ENCODE measurements around the gene NAT9. TPM values are rescaled to one million over a fixed set of nuclear protein-coding genes. Genes with fewer than 3 reads are reported as not detected.

Gene NAT9
- polyA plus RNA-seq, 2 of the 4 experiments (the other 2 are of a cell fraction): 43.4 to 71.4 TPM

- TF ChIP-seq ZC3H11A (IDR thresholded peaks at IDR 0.05): no peak
These were observed 29.8 kb downstream of the NAT9 start (continued) for GRCh38 chr17:74746376-74746775.

- H3K27ac ChIP-seq: no peak overlapping the region
These were observed 30.5 kb downstream of the NAT9 start for GRCh38 chr17:74745548-74746177.

DNA sequence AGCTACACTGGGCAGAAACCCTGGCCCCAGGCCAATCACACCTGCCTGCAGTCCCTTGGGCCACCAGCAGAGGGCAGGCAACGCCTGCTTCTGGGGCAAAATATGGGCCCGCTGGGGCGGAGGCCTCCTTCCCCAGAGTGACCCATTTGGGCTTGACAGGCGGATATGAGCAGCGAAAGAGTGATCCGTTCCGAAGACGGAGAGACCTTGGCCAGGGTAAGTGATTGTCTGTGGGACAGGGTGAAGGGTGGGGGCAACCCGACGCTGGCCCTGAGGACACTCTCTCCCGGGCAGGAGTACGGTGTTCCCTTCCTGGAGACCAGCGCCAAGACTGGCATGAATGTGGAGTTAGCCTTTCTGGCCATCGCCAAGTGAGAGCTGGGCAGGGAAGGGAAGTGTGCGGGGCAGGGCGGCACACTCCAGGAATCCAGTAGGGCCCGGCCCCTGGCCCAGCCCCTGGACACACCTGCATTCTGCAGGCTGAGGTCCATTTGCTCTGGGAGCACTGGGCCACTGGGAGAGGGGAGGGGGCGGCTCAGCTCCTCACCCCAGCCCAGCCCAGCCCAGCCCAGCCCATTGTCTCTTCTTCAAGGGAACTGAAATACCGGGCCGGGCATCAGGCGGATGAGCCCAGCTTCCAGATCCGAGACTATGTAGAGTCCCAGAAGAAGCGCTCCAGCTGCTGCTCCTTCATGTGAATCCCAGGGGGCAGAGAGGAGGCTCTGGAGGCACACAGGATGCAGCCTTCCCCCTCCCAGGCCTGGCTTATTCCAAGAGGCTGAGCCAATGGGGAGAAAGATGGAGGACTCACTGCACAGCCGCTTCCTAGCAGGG is 31.2 kb downstream of the NAT9 start:
- FAIRE-seq (no peak), ATAC-seq (peak; percentile 2 to 41; a peak in 3 of 6 replicates), DNase-seq (ENCODE audit: low read depth in 1 of 2, low spot score in 1 of 2) (peak; percentile 70 to 91)
- Histone ChIP-seq H3K4me3 (no peak overlapping the region), H3K9me3 (no peaks in the 10 kb centered on the region), H3K4me1 (peaks cover 18% of the 10 kb centered on the region), H3K4me2 (peak overlapping the region; percentile 33; the same call in 1 of the 3 replicates), H3K27ac (no peak overlapping the region)
- WGBS (ENCODE audit: missing lambda C conversion rate): 54% methylated on average over 24 of the region's 24 CpGs
- CTCF ChIA-PET: interaction anchor here (0.5 to 21.5 kb wide), 43 partner anchors 8 to 1997 kb away, joined by 3 to 705 read pairs (median 4); partner anchors contain the start of genes CD300LF, NAT9 and RAB37
- POLR2A ChIA-PET: interaction anchor here (0.5 to 1.1 kb wide), 4 partner anchors 9 to 1110 kb away, joined by 3 read pairs; partner anchors contain the start of genes NAT9 and WBP2
- no peak for TF ChIP-seq HDAC2 (IDR thresholded peaks at IDR 0.05)
- no peak for TF ChIP-seq ZSCAN20 (CRISPR knock-in tag; IDR thresholded peaks at IDR 0.05)
- TF ChIP-seq, protein P1, sequence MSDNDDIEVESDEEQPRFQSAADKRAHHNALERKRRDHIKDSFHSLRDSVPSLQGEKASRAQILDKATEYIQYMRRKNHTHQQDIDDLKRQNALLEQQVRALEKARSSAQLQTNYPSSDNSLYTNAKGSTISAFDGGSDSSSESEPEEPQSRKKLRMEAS (IDR thresholded peaks at IDR 0.05): no peak
- no peak for TF ChIP-seq PHF8 (IDR thresholded peaks at IDR 0.05; ENCODE audit: borderline replicate concordance, low read depth)
- TF ChIP-seq KDM1A (IDR thresholded peaks at IDR 0.05; ENCODE audit: low read depth): no peak
- no peak for TF ChIP-seq JUNB (IDR thresholded peaks at IDR 0.05)
- no peak for TF ChIP-seq ZFP36 (IDR thresholded peaks at IDR 0.05; ENCODE audit: borderline replicate concordance, partially characterized antibody)
- TF ChIP-seq MYC (IDR thresholded peaks at IDR 0.05; ENCODE audit: borderline replicate concordance, low read length): 0 out of 2 replicates have a peak, but pooled peaks have one; percentile 45
- peak; percentile 97 to 98 for TF ChIP-seq RAD21 (conservative IDR thresholded peaks at IDR 0.05 in 1 of 2, IDR thresholded peaks at IDR 0.05 in 1 of 2)
- TF ChIP-seq EP300 (IDR thresholded peaks at IDR 0.05): 0 out of 5 replicates have a peak, but pooled peaks of 1 of the 2 experiments have one; percentile 2
- TF ChIP-seq RFX5 (IDR thresholded peaks at IDR 0.05): no peak
- 0 out of 2 replicates have a peak, but pooled peaks have one; percentile 18 for TF ChIP-seq BHLHE40 (IDR thresholded peaks at IDR 0.05; ENCODE audit: low read depth, low read length)
- no peak for TF ChIP-seq CBX2 (IDR thresholded peaks at IDR 0.05; ENCODE audit: borderline replicate concordance, low read depth)
- TF ChIP-seq KDM5A (IDR thresholded peaks at IDR 0.05): no peak
- TF ChIP-seq CHD2 (IDR thresholded peaks at IDR 0.05; ENCODE audit: low read length, partially characterized antibody): peak; percentile 27
- no peak for TF ChIP-seq FOXS1 (CRISPR knock-in tag; IDR thresholded peaks at IDR 0.05)
- TF ChIP-seq HES2 (IDR thresholded peaks at IDR 0.05): no peak
- no peak for TF ChIP-seq ESRRA (IDR thresholded peaks at IDR 0.05; ENCODE audit: borderline replicate concordance, low read length)
- TF ChIP-seq, protein P2, sequence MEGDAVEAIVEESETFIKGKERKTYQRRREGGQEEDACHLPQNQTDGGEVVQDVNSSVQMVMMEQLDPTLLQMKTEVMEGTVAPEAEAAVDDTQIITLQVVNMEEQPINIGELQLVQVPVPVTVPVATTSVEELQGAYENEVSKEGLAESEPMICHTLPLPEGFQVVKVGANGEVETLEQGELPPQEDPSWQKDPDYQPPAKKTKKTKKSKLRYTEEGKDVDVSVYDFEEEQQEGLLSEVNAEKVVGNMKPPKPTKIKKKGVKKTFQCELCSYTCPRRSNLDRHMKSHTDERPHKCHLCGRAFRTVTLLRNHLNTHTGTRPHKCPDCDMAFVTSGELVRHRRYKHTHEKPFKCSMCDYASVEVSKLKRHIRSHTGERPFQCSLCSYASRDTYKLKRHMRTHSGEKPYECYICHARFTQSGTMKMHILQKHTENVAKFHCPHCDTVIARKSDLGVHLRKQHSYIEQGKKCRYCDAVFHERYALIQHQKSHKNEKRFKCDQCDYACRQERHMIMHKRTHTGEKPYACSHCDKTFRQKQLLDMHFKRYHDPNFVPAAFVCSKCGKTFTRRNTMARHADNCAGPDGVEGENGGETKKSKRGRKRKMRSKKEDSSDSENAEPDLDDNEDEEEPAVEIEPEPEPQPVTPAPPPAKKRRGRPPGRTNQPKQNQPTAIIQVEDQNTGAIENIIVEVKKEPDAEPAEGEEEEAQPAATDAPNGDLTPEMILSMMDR (IDR thresholded peaks at IDR 0.05): peak; percentile 99
- no peak for TF ChIP-seq EHMT2 (IDR thresholded peaks at IDR 0.05; ENCODE audit: low read depth)
- no peak for TF ChIP-seq FOSL2 (IDR thresholded peaks at IDR 0.05)
- no peak for TF ChIP-seq FOSL2 (CRISPR knock-in tag; IDR thresholded peaks at IDR 0.05)
- TF ChIP-seq CEBPB (IDR thresholded peaks at IDR 0.05): no peak
- TF ChIP-seq, protein P3, sequence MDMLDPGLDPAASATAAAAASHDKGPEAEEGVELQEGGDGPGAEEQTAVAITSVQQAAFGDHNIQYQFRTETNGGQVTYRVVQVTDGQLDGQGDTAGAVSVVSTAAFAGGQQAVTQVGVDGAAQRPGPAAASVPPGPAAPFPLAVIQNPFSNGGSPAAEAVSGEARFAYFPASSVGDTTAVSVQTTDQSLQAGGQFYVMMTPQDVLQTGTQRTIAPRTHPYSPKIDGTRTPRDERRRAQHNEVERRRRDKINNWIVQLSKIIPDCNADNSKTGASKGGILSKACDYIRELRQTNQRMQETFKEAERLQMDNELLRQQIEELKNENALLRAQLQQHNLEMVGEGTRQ (IDR thresholded peaks at IDR 0.05): no peak

More at GRCh38 chr17:74745548-74746177, 30.5 kb downstream of the NAT9 start:
- WGBS (ENCODE audit: missing lambda C conversion rate): 91% methylated on average over 8 of the region's 8 CpGs
- POLR2A ChIA-PET: interaction anchor here (1.1 kb wide), 2 partner anchors 25 to 31 kb away, joined by 3 read pairs; partner anchors contain the start of gene NAT9
- FAIRE-seq (no peak), ATAC-seq (no peak), DNase-seq (ENCODE audit: low read depth in 1 of 2, low spot score in 1 of 2) (no peak)
- CTCF ChIA-PET: interaction anchor here (0.7 to 21.5 kb wide), 38 partner anchors 9 to 1997 kb away, joined by 3 to 705 read pairs (median 4); partner anchors contain the start of genes CD300LF, NAT9 and RAB37
- TF ChIP-seq NFE2L2 (conservative IDR thresholded peaks at IDR 0.05; ENCODE audit: low read length) (no peak), RAD21 (conservative IDR thresholded peaks at IDR 0.05 in 1 of 2, IDR thresholded peaks at IDR 0.05 in 1 of 2) (no peak), EHMT2 (IDR thresholded peaks at IDR 0.05; ENCODE audit: low read depth) (no peak), EHF (CRISPR knock-in tag; IDR thresholded peaks at IDR 0.05) (no peak), TP53 (CRISPR knock-in tag; IDR thresholded peaks at IDR 0.05) (no peak), FOSB (CRISPR knock-in tag; IDR thresholded peaks at IDR 0.05) (no peak), MYC (IDR thresholded peaks at IDR 0.05; ENCODE audit: borderline replicate concordance, low read length) (no peak), PBX3 (IDR thresholded peaks at IDR 0.05) (no peak), SREBF2 (IDR thresholded peaks at IDR 0.05) (no peak)
- Histone ChIP-seq H3K4me2 (no peak overlapping the region), H3K4me3 (no peak overlapping the region), H3K9me3 (no peaks in the 10 kb centered on the region), H3K4me1 (peaks cover 25% of the 10 kb centered on the region)

All from A549 (cell line).